Neural cell (in vitro differentiated cells): ENCODE results near the gene PPP1R12B. TPM values are rescaled to one million over a fixed set of nuclear protein-coding genes. Genes with fewer than 3 reads are reported as not detected.
"Not testable (repeated sequence)": the region's sequence is repeated elsewhere in the genome, so short reads cannot be mapped to it uniquely, and the experiment has no call there.

Experiments used
- H2AFZ ChIP-seq: fragments of 200-600, 300-800 bp; sonication (generic), shearing (Covaris generic); 2 replicates; pipeline ENCODE4 v1.6.0; 2014; ENCODE audit warnings: low read depth, mild to moderate bottlenecking, antibody characterized with exemption, low read length, moderate library complexity
- H3F3A ChIP-seq: fragments of 200-600 bp; shearing (Covaris generic); 2 replicates; pipeline ENCODE4 v1.6.1; 2016; ENCODE audit warnings: mild to moderate bottlenecking, moderate library complexity, mixed read lengths, antibody characterized with exemption, low read length; ENCODE audit not compliant: insufficient read depth, poor library complexity, severe bottlenecking
- H3K27ac ChIP-seq: fragments of 200-600, 300-800 bp; sonication (generic), shearing (Covaris generic); 2 replicates; pipeline ENCODE4 v1.5.1; 2014; ENCODE audit warnings: mild to moderate bottlenecking, low read length, moderate library complexity
- H3K27me3 ChIP-seq: fragments of 300-800, 200-600 bp; sonication (generic), shearing (Covaris generic); 2 replicates; pipeline ENCODE4 v1.6.0; 2014; ENCODE audit warnings: mild to moderate bottlenecking, low read depth, low read length, moderate library complexity; ENCODE audit not compliant: insufficient read depth
- H3K36me3 ChIP-seq: fragments of 300-800, 200-600 bp; sonication (generic), shearing (Covaris generic); 2 replicates; pipeline ENCODE4 v1.5.1; 2014; ENCODE audit warnings: mild to moderate bottlenecking, antibody characterized with exemption, low read length, moderate library complexity; ENCODE audit not compliant: insufficient read depth
- H3K4me2 ChIP-seq: fragments of 300-800, 200-600 bp; sonication (generic), shearing (Covaris generic); 2 replicates; pipeline ENCODE4 v1.6.0; 2014; ENCODE audit warnings: mild to moderate bottlenecking, low read length
- H3K4me3 ChIP-seq: fragments of 300-800, 200-600 bp; sonication (generic), shearing (Covaris generic); 2 replicates; pipeline ENCODE4 v1.5.1; 2014; ENCODE audit warnings: mild to moderate bottlenecking, low read length, moderate library complexity
- H3K79me2 ChIP-seq: fragments of 200-600 bp; shearing (Covaris generic); replicated peaks from 2 replicates; pipeline ENCODE4 v1.6.0; 2014; ENCODE audit warnings: mild to moderate bottlenecking, low read length, moderate library complexity; ENCODE audit not compliant: insufficient read depth
- H3K9ac ChIP-seq: fragments of 300-800, 200-600 bp; sonication (generic), shearing (Covaris generic); 2 replicates; pipeline ENCODE4 v1.6.1; 2016; ENCODE audit warnings: mild to moderate bottlenecking, low read length, mixed read lengths
- H3K9me2 ChIP-seq: fragments of 200-600 bp; shearing (Covaris generic); 2 replicates; pipeline ENCODE4 v1.6.1; 2016; ENCODE audit warnings: mild to moderate bottlenecking, low read length, mixed read lengths; ENCODE audit not compliant: insufficient read depth
- H3K9me3 ChIP-seq: fragments of 200-600, 300-800 bp; sonication (generic), shearing (Covaris generic); 2 replicates; pipeline ENCODE4 v1.6.1; 2016; ENCODE audit warnings: mild to moderate bottlenecking, mixed run types, low read length, moderate library complexity, mixed read lengths
- H4K20me1 ChIP-seq: fragments of 200-600 bp; shearing (Covaris generic); 2 replicates; pipeline ENCODE4 v1.6.1; 2016; ENCODE audit warnings: mild to moderate bottlenecking, mixed run types; ENCODE audit not compliant: insufficient read depth
- CTCF ChIP-seq: fragments of 450-650 bp; IDR thresholded peaks from 2 replicates; pipeline ENCODE4 v1.5.1; 2014; ENCODE audit warnings: antibody characterized with exemption, mild to moderate bottlenecking, moderate library complexity; ENCODE audit not compliant: poor library complexity, severe bottlenecking
- EP300 ChIP-seq: fragments of 450-650 bp; conservative IDR thresholded peaks from 2 replicates; pipeline ENCODE4 v1.6.1; 2014; ENCODE audit warnings: antibody characterized with exemption, mild to moderate bottlenecking, moderate library complexity; ENCODE audit not compliant: poor library complexity, severe bottlenecking
- EZH2 ChIP-seq: fragments of 200-600, 300-800 bp; shearing (Covaris generic), sonication (generic); IDR thresholded peaks from 2 replicates; pipeline ENCODE4 v1.6.1; 2014; ENCODE audit warnings: antibody characterized with exemption, low read length, borderline replicate concordance, mild to moderate bottlenecking; ENCODE audit not compliant: insufficient read depth, poor library complexity, severe bottlenecking
- MXI1 ChIP-seq: fragments of 450-650 bp; conservative IDR thresholded peaks from 2 replicates; pipeline ENCODE4 v1.6.1; 2014; ENCODE audit warnings: antibody characterized with exemption, mild to moderate bottlenecking; ENCODE audit not compliant: poor library complexity, severe bottlenecking
- POLR2AphosphoS5 ChIP-seq: IDR thresholded peaks from 2 replicates; pipeline ENCODE4 v1.6.1; 2012
- RAD21 ChIP-seq: fragments of 450-650 bp; conservative IDR thresholded peaks from 2 replicates; pipeline ENCODE4 v1.6.1; 2014; ENCODE audit warnings: antibody characterized with exemption, mild to moderate bottlenecking, moderate library complexity
- REST ChIP-seq: IDR thresholded peaks from 2 replicates; pipeline ENCODE4 v1.6.1; 2012; ENCODE audit warnings: borderline replicate concordance
- SMC3 ChIP-seq: fragments of 450-650 bp; conservative IDR thresholded peaks from 2 replicates; pipeline ENCODE4 v1.6.1; 2014; ENCODE audit warnings: antibody characterized with exemption, mild to moderate bottlenecking, moderate library complexity; ENCODE audit not compliant: poor library complexity
- TAF1 ChIP-seq: IDR thresholded peaks from 2 replicates; pipeline ENCODE4 v1.6.1; 2012; ENCODE audit warnings: low read depth
- polyA plus RNA-seq: library from polyadenylated mRNA; depleted of rRNA; stranded (reverse); fragments of >200 nt; gene quantifications from 2 replicates; pipeline ENCODE4 v1.2.3, GENCODE V29; 2014

PPP1R12B gene
- polyA plus RNA-seq, 1 donor from 2014 or later = 9.8 TPM

GRCh38 chr1:202615501-202616354 is 267.2 kb downstream of the PPP1R12B start:
- Histone ChIP-seq H3F3A (no peaks in the 10 kb centered on the region), H2AFZ (no peak overlapping the region), H3K9me2 (no peaks in the 10 kb centered on the region), H3K27ac (no peak overlapping the region), H3K4me2 (no peak overlapping the region), H3K79me2 (no peaks in the 10 kb centered on the region), H3K4me3 (no peak overlapping the region), H3K9ac (no peak overlapping the region), H3K36me3 (no peaks in the 10 kb centered on the region), H3K27me3 (no peaks in the 10 kb centered on the region), H3K9me3 (no peaks in the 10 kb centered on the region), H4K20me1 (no peaks in the 10 kb centered on the region)
- TF ChIP-seq REST (no peak), POLR2AphosphoS5 (no peak), TAF1 (no peak), CTCF (no peak), EP300 (no peak), EZH2 (no peak), MXI1 (no peak), SMC3 (no peak)

- no peak for TF ChIP-seq EP300
- TF ChIP-seq EZH2 = no peak
- TF ChIP-seq MXI1 = no peak
- TF ChIP-seq SMC3 = no peak
- no peak for TF ChIP-seq RAD21
- no peak for TF ChIP-seq REST
- no peak for TF ChIP-seq CTCF
- no peak for TF ChIP-seq POLR2AphosphoS5
- TF ChIP-seq TAF1 = no peak
- Histone ChIP-seq H3K9me2 (no peaks in the 10 kb centered on the region), H3K9me3 (no peaks in the 10 kb centered on the region), H3F3A (no peaks in the 10 kb centered on the region), H3K36me3 (no peaks in the 10 kb centered on the region), H3K27me3 (no peaks in the 10 kb centered on the region), H3K4me2 (no peak overlapping the region), H3K79me2 (no peaks in the 10 kb centered on the region), H2AFZ (no peak overlapping the region), H3K27ac (no peak overlapping the region), H4K20me1 (no peaks in the 10 kb centered on the region), H3K9ac (no peak overlapping the region), H3K4me3 (no peak overlapping the region)
Measured at GRCh38 chr1:202616355-202616915, 267.9 kb downstream of the PPP1R12B start.

GRCh38 chr1:202619012-202619411 is 270.5 kb downstream of the PPP1R12B start:
- not testable (repeated sequence) for H3F3A ChIP-seq, H3K4me3 ChIP-seq, H4K20me1 ChIP-seq, H3K9me3 ChIP-seq, H3K27ac ChIP-seq, H3K79me2 ChIP-seq, H3K36me3 ChIP-seq, H2AFZ ChIP-seq, H3K27me3 ChIP-seq, H3K4me2 ChIP-seq, H3K9me2 ChIP-seq, H3K9ac ChIP-seq
